ENCODE results near the gene MGAT2. TPM values are rescaled to one million over a fixed set of nuclear protein-coding genes. Genes with fewer than 3 reads are reported as not detected.
A peak's percentile ranks its signal among the peaks of the same experiment; 100 is the strongest.
"Not testable (repeated sequence)": the region's sequence is repeated elsewhere in the genome, so short reads cannot be mapped to it uniquely, and the experiment has no call there.

The MGAT2 gene
- total RNA-seq, result 20.0 TPM
- long read RNA-seq, transcript MGAT2-201 (1 exons, 2,687 nt), result major isoform, 50 of 50 reads
- long read RNA-seq, partial matches to known transcripts, result 0 of 50 reads
- long read RNA-seq, other reads (novel, unspliced or antisense), result 0 of 50 reads

DNA sequence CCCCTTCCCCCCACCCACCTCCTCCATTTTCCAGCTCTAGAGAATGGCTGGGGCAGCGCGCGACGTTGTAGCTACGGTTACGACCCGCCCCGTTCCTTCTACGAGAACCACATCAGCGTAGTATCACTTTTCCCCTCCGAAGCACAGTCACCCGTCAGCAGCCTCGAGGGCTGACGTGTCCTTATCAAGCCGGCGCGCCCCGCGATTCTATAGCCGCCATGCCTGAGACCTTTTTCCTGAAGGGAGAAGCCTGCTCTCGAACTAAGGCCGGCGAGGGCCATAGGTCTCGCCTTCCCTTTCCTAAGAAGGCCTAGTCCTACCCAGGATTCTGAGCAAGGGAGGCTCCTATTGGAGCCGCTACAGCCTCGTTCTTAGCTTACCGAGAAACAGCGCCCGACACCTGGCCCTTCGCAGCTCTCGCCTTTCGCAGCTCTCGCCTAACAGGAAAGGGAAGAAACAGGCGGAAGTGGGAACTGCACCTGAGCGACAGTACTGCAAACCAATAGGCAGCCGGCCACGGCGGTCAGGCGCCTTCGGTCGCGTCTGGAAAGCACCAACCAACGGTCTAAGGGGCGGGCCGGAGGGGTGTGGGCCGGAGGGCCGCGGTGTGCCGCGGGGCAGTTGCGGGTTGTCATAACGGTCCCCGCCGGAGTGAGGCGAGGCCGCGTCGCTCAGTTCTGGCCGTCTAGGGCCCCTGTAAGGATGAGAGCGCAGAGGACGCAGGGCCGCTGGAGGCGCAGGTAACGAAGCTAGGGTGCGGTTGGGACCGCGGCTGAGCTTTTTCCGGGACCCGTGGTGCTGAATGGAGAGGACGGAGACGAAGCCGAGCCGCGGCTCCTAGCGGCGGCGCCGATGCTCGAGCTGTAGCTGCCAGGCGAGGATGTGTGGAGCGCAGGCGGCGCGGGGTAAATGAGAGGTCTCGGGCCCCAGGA is at the start of gene MGAT2, which contains the start of gene RPL36AL:
Gene MGAT2 (plus strand): TSS at position 618 of the 932 bp plus-strand sequence. CDS start 470 bp downstream, outside the sequence.
Gene RPL36AL (minus strand): TSS at position 445 of the 932 bp plus-strand sequence. CDS start 1,522 bp downstream, outside the sequence.
- DNase-seq (ENCODE audit: low spot score), result peak; percentile 99
- intact Hi-C loops (cut with DNase I), result loop anchor here (2.0 kb wide), 1 partner anchor 14 kb away; the partner anchor contains the start of gene DNAAF2

DNA sequence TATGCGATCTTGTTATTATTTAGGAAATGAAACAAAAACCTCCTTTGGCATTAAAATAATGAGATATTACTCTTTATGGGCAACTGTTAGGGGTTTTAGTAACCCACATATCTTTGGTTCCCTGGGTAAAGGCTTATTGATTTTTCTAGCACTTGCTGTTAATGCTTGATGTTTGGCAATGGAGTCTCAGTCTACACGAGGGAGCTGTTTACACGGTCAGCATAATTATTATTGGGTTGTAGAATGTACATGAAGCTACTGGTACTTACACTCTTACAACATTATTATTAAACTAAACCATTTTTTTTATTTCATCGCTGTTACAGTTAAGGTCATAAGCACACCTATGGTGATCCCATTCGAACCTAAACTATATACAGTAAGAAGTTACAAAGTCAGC is 46.6 kb upstream of the MGAT2 start:
- intact Hi-C loops (cut with DNase I), result no loop called here
- no peak for DNase-seq (ENCODE audit: low spot score)

DNA sequence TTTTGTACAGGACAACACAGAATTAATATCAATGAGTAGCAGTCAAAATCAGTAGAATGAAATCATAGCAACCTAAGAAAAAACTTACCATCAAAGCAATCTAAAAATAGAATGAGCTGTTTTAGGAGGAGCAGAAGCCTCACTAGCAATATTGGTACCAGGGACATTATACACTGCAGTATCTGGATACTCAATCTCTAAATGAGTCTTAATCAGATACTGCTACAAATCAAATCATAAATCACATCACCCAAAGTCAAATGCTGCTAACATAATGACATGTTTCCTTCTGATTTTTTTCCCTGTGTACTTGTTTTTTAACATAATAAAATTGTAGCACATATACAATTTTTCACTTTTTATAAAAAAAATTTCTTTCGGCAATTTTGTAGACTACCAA is 42.5 kb upstream of the MGAT2 start:
- no peak for DNase-seq (ENCODE audit: low spot score)
- intact Hi-C loops (cut with DNase I), result no loop called here

DNA sequence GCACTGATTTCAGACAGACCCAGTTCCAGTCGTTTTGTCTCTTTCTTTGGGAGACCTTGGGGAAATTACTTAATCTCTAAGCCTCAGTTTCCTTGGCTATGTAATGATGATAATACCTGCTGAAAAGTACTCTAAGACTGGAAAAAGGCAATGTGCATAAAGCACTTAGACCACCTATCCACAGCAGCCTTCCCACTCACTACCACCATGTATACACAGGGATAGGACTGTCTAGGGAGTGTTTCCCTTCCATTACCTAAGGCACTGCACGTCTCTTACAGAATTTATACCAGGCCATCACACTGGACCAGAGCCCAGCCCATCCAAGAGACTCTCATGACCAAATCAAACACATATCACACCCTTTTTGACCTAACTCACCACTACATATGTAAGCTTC is 40.8 kb upstream of the MGAT2 start:
- no peak for DNase-seq (ENCODE audit: low spot score)

DNA sequence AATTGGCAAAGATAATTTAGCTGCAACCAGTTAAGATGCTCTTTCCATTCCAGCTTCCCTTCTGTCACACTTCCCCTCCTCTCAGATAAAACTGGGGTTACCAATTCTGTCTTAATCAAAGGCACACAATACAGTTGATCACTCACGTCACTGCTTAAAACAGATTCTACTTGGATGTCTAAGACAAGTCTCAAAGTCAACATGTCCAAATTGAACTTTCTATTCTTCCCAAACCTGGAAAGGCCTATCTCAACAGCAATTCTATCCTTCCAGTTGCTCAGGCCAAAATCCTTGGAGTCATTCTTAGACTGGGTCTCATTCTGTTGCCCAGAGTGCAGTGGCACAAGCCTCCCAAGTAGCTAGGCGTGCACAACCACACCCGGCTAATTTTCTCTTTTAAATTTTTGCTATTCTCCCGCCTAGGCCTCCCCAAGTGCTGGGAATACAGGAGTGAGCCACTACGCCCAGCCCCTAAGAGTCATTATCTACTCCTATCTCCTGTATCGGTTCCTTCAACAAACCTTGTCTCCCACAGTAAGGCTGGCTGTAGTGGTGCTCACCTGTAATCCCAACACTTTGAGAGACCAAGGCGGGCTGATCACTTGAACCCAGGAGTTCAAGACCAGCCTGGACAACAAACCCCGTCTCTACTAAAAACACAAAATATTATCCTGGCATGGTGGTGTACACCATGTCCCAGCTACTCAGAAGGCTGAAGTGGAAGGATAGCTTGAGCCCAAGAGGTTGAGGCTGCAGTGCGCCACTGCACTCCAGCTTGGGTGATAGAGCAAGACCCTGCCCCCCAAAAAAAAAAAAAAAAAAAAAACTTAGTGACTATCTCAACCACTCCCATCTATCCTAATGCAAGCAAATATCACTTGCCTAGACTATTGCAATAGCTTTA is 39.1 kb upstream of the MGAT2 start:
- intact Hi-C loops (cut with DNase I), result no loop called here
- no peak for DNase-seq (ENCODE audit: low spot score)

More for the DNA sequence above, 40.8 kb upstream of the MGAT2 start:
- intact Hi-C loops (cut with DNase I), result no loop called here

DNA sequence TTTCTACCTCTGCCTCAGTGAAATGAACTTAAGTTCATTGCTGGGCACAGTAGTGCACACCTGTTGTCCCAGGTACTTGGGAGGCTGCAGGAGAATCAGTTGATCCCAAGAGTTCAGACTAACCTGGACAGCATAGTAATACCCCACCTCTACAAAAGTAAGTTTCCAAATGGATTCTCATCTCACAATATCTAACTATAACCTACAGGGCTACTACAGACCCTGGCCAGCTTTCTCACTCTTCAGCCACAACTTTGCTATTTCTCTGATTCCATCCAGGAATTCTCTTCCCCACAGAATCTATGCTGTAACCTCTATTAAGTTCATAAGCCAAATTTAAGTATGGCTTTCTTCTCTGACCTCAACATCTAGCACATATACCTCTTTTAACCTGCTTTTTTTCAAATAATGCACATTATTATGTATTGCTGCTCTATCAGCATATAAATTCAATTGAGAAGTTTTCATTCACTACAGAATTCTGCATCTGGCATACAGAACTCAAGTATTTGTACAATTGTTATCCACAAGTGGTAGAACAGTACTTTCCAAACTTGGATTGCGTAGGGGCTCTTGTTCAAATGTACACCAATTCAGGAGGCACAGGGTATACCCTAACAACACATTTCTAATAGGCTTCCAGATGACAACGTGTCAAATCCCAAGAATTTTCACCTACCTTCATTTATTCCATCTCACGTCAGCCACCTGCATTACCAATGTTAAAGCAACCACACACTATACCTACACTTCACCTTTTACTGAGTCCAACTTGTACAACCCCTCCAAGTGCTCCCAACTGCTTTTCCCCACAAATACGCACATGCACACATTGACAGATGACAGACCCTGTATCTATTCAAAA is 38.3 kb upstream of the MGAT2 start:
- DNase-seq (ENCODE audit: low spot score), result no peak
- intact Hi-C loops (cut with DNase I), result no loop called here

DNA sequence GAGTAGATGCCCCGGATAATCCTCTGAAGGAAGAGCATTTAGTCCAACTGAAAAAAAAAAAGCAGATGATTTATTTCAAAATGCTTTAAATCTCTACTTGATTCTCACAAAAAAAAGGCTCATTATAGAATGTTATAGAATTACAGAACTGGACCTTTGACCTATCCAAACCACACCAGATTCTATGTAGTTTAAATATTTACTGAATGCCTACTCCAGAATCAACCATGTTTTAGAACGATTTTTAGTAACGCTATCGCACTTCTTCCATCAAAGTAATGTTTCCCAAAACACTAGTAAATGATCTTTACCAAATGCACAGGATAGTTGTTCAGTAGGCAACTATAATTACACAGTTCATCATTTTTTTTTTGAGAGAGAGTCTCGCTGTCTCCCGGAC is 37.0 kb upstream of the MGAT2 start:
- intact Hi-C loops (cut with DNase I), result no loop called here
- no peak for DNase-seq (ENCODE audit: low spot score)

DNA sequence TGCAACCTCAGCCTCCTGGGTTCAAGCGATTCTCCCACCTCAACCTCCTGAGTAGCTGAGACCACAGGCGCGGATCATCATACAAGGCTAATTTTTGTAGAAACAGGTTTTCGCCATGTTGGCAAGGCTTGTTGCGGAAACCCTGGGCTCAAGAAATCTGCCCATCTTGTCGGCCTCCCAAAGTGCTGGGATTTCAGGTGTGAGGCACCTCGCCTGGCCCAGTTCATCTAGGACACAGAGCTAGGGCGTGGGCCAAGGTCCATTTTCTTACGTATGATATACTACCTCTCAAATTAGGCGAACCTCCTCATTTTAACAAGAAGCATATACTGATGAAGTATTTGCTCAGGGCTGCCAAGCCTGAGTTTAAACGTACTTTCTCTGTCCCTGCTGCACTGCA is 36.5 kb upstream of the MGAT2 start:
- no peak for DNase-seq (ENCODE audit: low spot score)
- intact Hi-C loops (cut with DNase I), result no loop called here

DNA sequence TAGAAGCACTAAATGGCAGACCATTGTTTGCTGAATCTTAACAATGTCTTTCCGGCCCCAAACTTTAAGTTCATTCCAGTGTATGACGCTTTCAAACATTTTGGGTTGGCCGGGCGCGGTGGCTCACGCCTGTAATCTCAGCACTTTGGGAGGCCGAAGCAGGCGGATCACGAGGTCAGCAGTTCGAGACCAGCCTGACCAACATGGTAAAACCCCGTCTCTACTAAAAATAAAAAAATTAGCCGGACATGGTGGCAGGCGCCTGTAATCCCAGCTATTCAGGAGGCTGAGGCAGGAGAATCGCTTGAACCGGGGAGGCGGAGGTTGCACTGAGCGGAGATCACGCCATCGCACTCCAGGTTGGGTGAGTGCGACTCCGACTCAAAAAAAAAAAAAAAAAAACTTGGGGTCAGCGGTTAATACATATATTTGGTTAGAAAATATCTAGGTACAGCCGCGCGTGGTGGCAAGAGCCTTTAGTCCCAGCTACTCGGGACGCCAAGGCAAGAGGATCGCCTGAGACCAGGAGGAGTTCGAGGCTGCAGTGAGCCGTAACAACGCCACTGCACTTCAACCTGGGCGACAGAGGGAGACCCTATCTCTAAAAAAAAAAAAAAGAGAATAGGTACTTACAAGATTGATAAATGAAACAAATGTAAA is 35.5 kb upstream of the MGAT2 start:
- intact Hi-C loops (cut with DNase I); DNase-seq (ENCODE audit: low spot score): not testable (repeated sequence)

DNA sequence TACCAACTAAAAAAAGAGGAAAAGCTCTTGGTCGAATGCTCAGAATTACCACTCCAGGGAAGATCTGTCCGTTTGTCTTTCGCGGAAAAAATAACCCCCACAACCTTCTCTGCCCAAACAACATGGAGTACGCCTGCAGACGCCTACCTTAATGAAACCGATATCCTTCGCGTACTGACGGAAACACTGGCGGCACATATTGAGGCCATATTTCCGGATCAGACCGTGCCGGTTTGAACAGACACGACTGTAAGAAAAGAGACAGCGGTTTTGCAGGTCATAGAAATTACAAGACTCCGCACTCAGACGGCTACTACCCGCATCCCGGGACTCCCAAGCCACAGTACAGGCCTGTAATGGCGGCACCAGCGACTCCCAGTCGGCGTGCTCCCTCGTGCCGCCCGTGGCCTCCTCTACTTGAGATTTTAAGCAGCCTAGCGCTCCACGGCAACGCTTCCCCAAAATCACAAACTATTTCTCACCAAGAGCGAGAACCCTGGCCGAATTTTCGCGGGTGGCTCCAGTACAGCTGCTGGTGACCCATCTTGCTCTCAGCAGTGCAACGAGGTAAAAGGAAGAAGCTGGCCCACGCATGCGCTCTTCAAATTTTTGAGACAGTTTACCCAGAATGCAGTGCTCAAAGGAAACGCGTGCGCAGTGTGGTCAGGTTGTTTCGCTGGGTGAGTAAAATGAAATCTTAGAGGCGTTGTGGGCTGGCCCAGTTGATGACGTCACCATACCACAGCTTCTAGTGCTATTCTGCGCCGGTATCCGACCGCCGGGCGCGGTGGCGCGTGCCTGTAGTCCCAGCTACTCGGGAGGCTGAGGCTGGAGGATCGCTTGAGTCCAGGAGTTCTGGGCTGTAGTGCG is 34.6 kb upstream of the MGAT2 start, which contains the start of gene RPS29:
Gene RPS29 (minus strand): TSS at position 578 of the 870 bp plus-strand sequence. CDS start 34 bp downstream, at position 544.
- peak; percentile 98 for DNase-seq (ENCODE audit: low spot score)
- intact Hi-C loops (cut with DNase I), result no loop called here

DNA sequence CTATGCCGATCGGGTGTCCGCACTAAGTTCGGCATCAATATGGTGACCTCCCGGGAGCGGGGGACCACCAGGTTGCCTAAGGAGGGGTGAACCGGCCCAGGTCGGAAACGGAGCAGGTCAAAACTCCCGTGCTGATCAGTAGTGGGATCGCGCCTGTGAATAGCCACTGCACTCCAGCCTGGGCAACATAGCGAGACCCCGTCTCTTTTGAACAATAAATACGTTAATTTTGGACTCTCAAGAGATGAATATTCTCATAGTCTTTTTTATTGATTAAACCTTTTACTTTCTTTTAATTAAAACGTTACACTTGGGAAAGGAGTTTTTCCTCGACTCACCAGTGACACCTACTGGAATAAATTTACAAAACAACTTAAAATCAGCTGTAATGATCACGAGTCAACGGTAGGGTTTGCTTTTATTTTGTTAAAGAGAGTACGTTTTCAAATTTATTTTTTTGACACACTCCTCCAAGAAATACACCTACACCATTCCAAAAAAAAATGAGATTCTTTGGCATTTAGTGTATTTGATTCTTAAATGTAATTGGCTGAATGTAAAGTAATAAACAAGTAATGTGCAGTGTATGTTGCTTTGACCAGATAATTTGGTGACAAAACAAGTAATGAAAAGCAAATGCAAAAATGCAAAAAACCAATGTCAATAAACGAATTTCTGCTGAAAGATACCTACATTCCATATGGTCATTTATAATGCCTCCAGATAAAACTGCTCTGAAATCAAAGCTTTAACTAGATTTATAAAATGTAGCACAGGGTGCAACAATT is 33.7 kb upstream of the MGAT2 start:
- no peak for DNase-seq (ENCODE audit: low spot score)

DNA sequence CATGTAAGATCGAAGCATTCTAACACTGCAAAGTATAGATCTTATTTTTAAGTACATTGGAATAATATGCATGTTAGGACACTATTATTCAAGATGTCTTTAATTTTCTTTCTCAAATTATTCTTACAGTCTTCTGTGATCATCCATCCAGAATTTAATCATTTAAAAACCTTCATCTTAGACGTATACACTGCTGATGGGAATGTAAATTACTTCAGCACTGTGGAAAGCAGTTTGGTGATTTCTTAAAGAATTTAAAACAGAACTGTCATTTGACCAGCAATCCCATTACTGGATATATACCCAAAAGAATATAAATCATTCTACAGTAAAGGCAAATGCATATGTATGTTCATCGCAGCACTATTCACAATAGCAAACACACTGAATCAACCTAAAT is 31.2 kb upstream of the MGAT2 start:
- no peak for DNase-seq (ENCODE audit: low spot score)
- intact Hi-C loops (cut with DNase I), result no loop called here

More for the DNA sequence above, 33.7 kb upstream of the MGAT2 start:
- intact Hi-C loops (cut with DNase I), result no loop called here

DNA sequence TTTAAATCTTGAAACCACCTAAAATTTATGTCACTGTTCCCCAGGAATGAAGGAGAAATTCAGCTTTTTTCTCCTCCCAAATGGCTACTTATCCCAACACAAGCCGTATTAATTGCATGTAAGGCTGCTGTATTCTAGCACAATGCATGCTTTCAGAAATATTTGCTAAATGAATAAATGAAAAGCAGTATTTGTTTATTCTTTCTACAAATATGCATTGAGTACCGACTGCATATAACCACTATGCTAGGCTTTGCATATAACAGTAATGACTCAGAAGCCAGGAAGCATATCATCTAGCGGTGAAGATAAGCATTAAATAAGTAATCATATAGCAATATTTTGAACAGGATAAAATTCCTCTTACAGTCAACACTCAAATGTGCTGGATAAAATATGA is 27.6 kb upstream of the MGAT2 start:
- no peak for DNase-seq (ENCODE audit: low spot score)

DNA sequence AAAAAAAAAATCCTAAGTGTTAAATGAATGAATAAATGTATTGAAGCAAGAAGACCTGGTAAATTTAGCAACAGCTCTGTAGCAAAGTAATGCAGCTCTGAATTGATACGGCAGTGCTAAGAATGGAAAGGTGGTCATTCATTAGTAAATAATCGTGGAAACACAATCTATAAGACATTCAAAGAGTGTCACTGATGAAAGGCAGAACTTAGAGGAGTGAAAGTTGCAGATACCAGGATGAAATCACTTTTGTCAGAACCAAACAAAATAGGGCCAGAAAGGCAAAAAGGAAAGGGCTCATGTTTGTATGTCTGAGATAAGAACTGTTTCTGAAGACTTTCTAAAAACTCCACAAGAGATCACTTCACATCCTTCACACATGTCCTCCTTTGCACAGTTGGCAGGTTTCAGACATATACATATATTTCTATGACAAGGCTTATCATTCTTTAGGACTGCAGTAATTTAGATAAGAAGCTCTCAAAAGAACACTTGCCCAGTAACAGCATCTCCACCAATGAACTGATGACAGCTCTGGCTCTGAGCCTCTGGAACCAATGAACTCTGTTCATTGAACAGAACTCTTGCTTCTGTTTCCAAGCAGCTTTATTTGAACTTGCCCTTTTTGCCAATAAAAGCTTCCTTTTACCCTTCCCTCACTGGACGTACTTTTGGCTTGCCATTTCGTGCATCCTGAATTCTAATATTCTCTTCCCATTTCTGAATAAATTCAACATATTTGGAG is 26.1 kb upstream of the MGAT2 start:
- DNase-seq (ENCODE audit: low spot score), result no peak
- intact Hi-C loops (cut with DNase I), result no loop called here

More for the DNA sequence above, 27.6 kb upstream of the MGAT2 start:
- intact Hi-C loops (cut with DNase I), result no loop called here

DNA sequence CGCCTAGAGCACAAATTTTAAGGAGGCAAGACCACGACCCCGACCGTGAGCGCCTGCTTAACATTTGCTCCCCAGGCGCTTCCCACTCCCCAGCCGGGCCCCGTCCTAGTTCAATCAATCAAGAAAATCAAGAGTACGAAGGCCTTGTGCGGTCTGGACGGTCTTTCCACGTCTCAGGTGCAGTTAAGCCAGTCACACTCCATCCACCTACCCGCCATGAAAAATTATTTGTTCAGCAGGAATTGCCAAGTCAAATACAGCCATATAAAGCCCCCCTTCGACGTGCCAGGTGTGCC is 22.5 kb upstream of the MGAT2 start:
- no peak for DNase-seq (ENCODE audit: low spot score)
- intact Hi-C loops (cut with DNase I), result no loop called here

All from cardiac septum (tissue), 1 donor.